SK-N-SH (cell line): ENCODE data around the gene ZNF689. TPM values are rescaled to one million over a fixed set of nuclear protein-coding genes. Genes with fewer than 3 reads are reported as not detected.

ENCODE experiments used
- CTCF ChIA-PET: fragments of 300-600, 350-600 bp; formaldehyde crosslinking; extraction: SDS; loops from one replicate; lab custom pipeline; 2021; lab: Yijun Ruan, JAX
- POLR2A ChIA-PET: fragments of 350-600 bp; sonication (Branson Sonifier 250); formaldehyde crosslinking; extraction: SDS; loops from one replicate; lab custom pipeline; 2020; ENCODE audit warnings: antibody characterized with exemption, inconsistent platforms; lab: Yijun Ruan, JAX
- DNase-seq: peaks from one replicate; pipeline ENCODE4 v3.0.0; 2012
- H2AFZ ChIP-seq: fragments of 200-600 bp; sonication (generic); 2 replicates; pipeline ENCODE4 v1.8.1; 2016; ENCODE audit warnings: antibody characterized with exemption, mild to moderate bottlenecking, low read depth
- H3F3A ChIP-seq: fragments of 200-600 bp; sonication (generic); replicated peaks from 2 replicates; pipeline ENCODE3; 2016; ENCODE audit warnings: antibody characterized with exemption, mild to moderate bottlenecking; ENCODE audit not compliant: insufficient read depth
- H3K27ac ChIP-seq, 2 experiments: fragments of 200-500 bp in 1 of 2; fragments of 200-600 bp in 1 of 2; sonication (Bioruptor generic) in 1 of 2; sonication (generic), shearing (Covaris generic) in 1 of 2; 2 replicates each; pipeline versions ENCODE4 v1.5.1 to v1.6.1; 2014 to 2016; ENCODE audit warnings: low read depth in 2 of 2, inconsistent platforms in 1 of 2, low read length in 1 of 2, mild to moderate bottlenecking in 1 of 2, mixed read lengths in 1 of 2
- H3K27me3 ChIP-seq: fragments of 200-600 bp; sonication (generic), shearing (Covaris generic); 2 replicates; pipeline ENCODE4 v1.6.1; 2016; ENCODE audit warnings: mixed run types; ENCODE audit not compliant: insufficient read depth
- H3K36me3 ChIP-seq, 2 experiments: fragments of 200-500 bp in 1 of 2; fragments of 200-600 bp in 1 of 2; sonication (Bioruptor generic) in 1 of 2; sonication (generic) in 1 of 2; replicated peaks in 1 of 2; 2 replicates each; pipeline versions ENCODE3 to v1.5.1; 2014 to 2016; ENCODE audit warnings: low read length in 1 of 2, mild to moderate bottlenecking in 1 of 2; ENCODE audit not compliant: insufficient read depth in 2 of 2, control insufficient read depth in 1 of 2
- H3K4me1 ChIP-seq, 2 experiments: fragments of 200-500 bp in 1 of 2; fragments of 200-600 bp in 1 of 2; sonication (Bioruptor generic) in 1 of 2; sonication (generic), shearing (Covaris generic) in 1 of 2; 2 replicates each; pipeline versions ENCODE4 v1.5.1 to v1.6.1; 2014 to 2016; ENCODE audit warnings: low read depth in 1 of 2, low read length in 1 of 2, mixed run types in 1 of 2; ENCODE audit not compliant: insufficient read depth in 2 of 2, control insufficient read depth in 1 of 2
- H3K4me2 ChIP-seq: fragments of 200-600 bp; sonication (generic), shearing (Covaris generic); 2 replicates; pipeline ENCODE4 v1.6.1; 2017; ENCODE audit warnings: mixed run types
- H3K4me3 ChIP-seq, 2 experiments: fragments of 200-500 bp in 1 of 2; fragments of 200-600 bp in 1 of 2; sonication (Bioruptor generic) in 1 of 2; sonication (generic), shearing (Covaris generic) in 1 of 2; 2 replicates each; pipeline versions ENCODE4 v1.5.1 to v1.8.1; 2014 to 2016; ENCODE audit warnings: low read depth in 2 of 2, inconsistent platforms in 1 of 2, low read length in 1 of 2, mild to moderate bottlenecking in 1 of 2, mixed read lengths in 1 of 2, moderate library complexity in 1 of 2
- H3K79me2 ChIP-seq: fragments of 200-600 bp; sonication (generic); 2 replicates; pipeline ENCODE4 v1.8.1; 2017; ENCODE audit warnings: mild to moderate bottlenecking; ENCODE audit not compliant: insufficient read depth
- H3K9ac ChIP-seq: fragments of 200-600 bp; sonication (generic); 2 replicates; pipeline ENCODE4 v1.6.1; 2017; ENCODE audit warnings: mixed run types
- H3K9me2 ChIP-seq: fragments of 200-600 bp; sonication (generic); 2 replicates; pipeline ENCODE4 v1.6.1; 2017; ENCODE audit warnings: mixed run types
- H3K9me3 ChIP-seq: fragments of 200-600 bp; sonication (generic); 2 replicates; pipeline ENCODE4 v1.6.1; 2017; ENCODE audit warnings: mixed run types, mild to moderate bottlenecking, moderate library complexity
- H4K20me1 ChIP-seq: fragments of 200-600 bp; sonication (generic); 2 replicates; pipeline ENCODE4 v1.6.1; 2017; ENCODE audit warnings: mild to moderate bottlenecking, mixed run types; ENCODE audit not compliant: insufficient read depth
- CHD2 ChIP-seq: fragments of 150-350 bp; IDR thresholded peaks from 2 replicates; pipeline ENCODE4 v1.6.1; 2018; ENCODE audit warnings: low read length; ENCODE audit not compliant: partially characterized antibody
- EP300 ChIP-seq, 2 experiments: IDR thresholded peaks; 2 replicates each; pipeline versions ENCODE4 v1.4.0 to v1.6.1; 2012; ENCODE audit warnings: borderline replicate concordance in 1 of 2, low read depth in 1 of 2, low read length in 1 of 2
- JUND ChIP-seq: IDR thresholded peaks from 2 replicates; pipeline ENCODE4 v1.4.0; 2012
- RAD21 ChIP-seq: IDR thresholded peaks from 2 replicates; pipeline ENCODE4 v1.6.1; 2012; ENCODE audit warnings: mild to moderate bottlenecking, low read length
- RCOR1 ChIP-seq: fragments of 150-350 bp; IDR thresholded peaks from 2 replicates; pipeline ENCODE4 v1.6.1; 2017; ENCODE audit warnings: antibody characterized with exemption, low read length
- RFX5 ChIP-seq: IDR thresholded peaks from 2 replicates; pipeline ENCODE4 v1.6.1; 2012; ENCODE audit warnings: mild to moderate bottlenecking, improper control_type of control experiment, low read length
- RXRA ChIP-seq: IDR thresholded peaks from 2 replicates; pipeline ENCODE4 v1.4.0; 2012; ENCODE audit warnings: low read depth, mild to moderate bottlenecking, borderline replicate concordance
- SIN3A ChIP-seq: IDR thresholded peaks from 2 replicates; pipeline ENCODE4 v1.6.1; 2012; ENCODE audit warnings: low read depth, mild to moderate bottlenecking, low read length, moderate library complexity, borderline replicate concordance
- WGBS: methylation state at CpG from one replicate; pipeline ENCODE4 v1.1.6; 2017; ENCODE audit warnings: low lambda C conversion rate; 5-methylcytosine and 5-hydroxymethylcytosine counted together
- polyA plus RNA-seq, 3 experiments: library from polyadenylated mRNA; depleted of rRNA; stranded (reverse); fragments of >200 nt; gene quantifications; 2 replicates each; pipeline ENCODE4 v1.2.3, GENCODE V29; 2012
- TF ChIP-seq, protein P1 (sequence below): IDR thresholded peaks from 2 replicates; pipeline ENCODE4 v1.4.0; 2012; ENCODE audit warnings: low read depth, borderline replicate concordance
- TF ChIP-seq, protein P2 (sequence below): IDR thresholded peaks from 2 replicates; pipeline ENCODE4 v1.4.0; 2012; ENCODE audit warnings: low read depth, borderline replicate concordance
- TF ChIP-seq, protein P3 (sequence below): IDR thresholded peaks from 2 replicates; pipeline ENCODE4 v1.6.1; 2012; ENCODE audit warnings: mild to moderate bottlenecking, low read depth, low read length, moderate library complexity

The ZNF689 gene
- polyA plus RNA-seq, 1 of the 3 experiments (the other 2 are of a cell fraction) = 2.9 TPM

DNA sequence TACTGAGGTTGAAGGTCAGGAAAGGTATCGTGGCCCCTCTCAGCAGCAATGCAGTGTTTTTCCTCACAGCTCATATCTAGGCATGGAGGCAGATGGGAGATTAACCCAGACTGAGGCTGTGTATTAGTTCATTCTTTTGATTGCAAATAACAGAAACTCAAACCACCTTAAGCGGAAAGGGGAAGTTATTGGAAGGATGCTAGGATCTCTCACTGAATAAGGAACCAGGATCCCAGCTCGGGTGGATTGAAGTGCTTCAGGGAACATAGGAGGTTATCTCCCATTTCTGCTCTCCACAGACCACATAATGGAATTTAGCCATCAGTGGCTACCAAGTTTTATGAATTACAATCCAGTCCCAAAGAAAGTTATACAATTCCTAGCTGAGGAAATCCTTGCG, 8.2 kb downstream of the ZNF689 start:
- TF ChIP-seq JUND (no peak), EP300 (IDR thresholded peaks at IDR 0.05; ENCODE audit: borderline replicate concordance in 1 of 2, low read depth in 1 of 2, low read length in 1 of 2) (no peak), RXRA (no peak)
- TF ChIP-seq, protein P1, sequence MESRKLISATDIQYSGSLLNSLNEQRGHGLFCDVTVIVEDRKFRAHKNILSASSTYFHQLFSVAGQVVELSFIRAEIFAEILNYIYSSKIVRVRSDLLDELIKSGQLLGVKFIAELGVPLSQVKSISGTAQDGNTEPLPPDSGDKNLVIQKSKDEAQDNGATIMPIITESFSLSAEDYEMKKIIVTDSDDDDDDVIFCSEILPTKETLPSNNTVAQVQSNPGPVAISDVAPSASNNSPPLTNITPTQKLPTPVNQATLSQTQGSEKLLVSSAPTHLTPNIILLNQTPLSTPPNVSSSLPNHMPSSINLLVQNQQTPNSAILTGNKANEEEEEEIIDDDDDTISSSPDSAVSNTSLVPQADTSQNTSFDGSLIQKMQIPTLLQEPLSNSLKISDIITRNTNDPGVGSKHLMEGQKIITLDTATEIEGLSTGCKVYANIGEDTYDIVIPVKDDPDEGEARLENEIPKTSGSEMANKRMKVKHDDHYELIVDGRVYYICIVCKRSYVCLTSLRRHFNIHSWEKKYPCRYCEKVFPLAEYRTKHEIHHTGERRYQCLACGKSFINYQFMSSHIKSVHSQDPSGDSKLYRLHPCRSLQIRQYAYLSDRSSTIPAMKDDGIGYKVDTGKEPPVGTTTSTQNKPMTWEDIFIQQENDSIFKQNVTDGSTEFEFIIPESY = no peak
- no peak for DNase-seq
- no peaks in the 10 kb centered on the region for H4K20me1 ChIP-seq
- no peak overlapping the region for H3K9ac ChIP-seq
- H3K4me2 ChIP-seq = no peak overlapping the region
- H3K9me3 ChIP-seq = no peaks in the 10 kb centered on the region
- H3K27me3 ChIP-seq = no peaks in the 10 kb centered on the region
- no peaks in the 10 kb centered on the region for H3K4me1 ChIP-seq
- 95% methylated on average over 4 of the region's 4 CpGs for WGBS
- no peak overlapping the region for H3K4me3 ChIP-seq
- ChIA-PET CTCF (interaction anchor here (0.6 to 1.7 kb wide), 5 partner anchors 14 to 152 kb away, joined by 3 to 4 read pairs (median 3); no protein-coding TSS in a partner anchor), POLR2A (interaction anchor here (1.4 kb wide), 1 partner anchor 8 kb away, joined by 4 read pairs; the partner anchor contains the start of gene ZNF689)
- H3K9me2 ChIP-seq = no peaks in the 10 kb centered on the region
- H3K27ac ChIP-seq = no peak overlapping the region
- no peak overlapping the region for H2AFZ ChIP-seq
- peaks cover 4% of the 10 kb centered on the region for H3F3A ChIP-seq
- no peaks in the 10 kb centered on the region for H3K79me2 ChIP-seq
- H3K36me3 ChIP-seq = peaks cover 21 to 22% of the 10 kb centered on the region in 2 experiments

DNA sequence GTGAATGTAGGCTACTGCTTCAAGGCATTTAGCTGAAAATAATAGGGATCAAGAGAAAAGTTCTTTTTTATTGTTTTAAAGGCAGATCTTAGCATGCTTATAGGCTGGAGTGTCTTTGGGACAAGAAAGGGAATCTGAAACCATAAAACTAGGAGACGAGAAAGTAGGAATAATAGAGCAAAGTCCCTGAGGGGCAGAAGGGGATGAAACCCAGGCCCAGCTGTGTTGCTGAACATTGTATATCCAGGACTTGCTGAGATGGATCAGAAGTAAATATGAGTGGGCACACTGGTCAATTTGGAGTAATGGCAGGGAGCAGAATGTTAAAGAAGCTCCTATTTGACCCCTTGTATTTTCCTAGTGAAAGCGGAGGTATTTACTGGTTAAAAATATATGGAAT, 9.3 kb downstream of the ZNF689 start:
- TF ChIP-seq, protein P2, sequence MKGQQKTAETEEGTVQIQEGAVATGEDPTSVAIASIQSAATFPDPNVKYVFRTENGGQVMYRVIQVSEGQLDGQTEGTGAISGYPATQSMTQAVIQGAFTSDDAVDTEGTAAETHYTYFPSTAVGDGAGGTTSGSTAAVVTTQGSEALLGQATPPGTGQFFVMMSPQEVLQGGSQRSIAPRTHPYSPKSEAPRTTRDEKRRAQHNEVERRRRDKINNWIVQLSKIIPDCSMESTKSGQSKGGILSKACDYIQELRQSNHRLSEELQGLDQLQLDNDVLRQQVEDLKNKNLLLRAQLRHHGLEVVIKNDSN = no peak
- no peak for TF ChIP-seq CHD2
- TF ChIP-seq RCOR1 = no peak
- TF ChIP-seq, protein P3, sequence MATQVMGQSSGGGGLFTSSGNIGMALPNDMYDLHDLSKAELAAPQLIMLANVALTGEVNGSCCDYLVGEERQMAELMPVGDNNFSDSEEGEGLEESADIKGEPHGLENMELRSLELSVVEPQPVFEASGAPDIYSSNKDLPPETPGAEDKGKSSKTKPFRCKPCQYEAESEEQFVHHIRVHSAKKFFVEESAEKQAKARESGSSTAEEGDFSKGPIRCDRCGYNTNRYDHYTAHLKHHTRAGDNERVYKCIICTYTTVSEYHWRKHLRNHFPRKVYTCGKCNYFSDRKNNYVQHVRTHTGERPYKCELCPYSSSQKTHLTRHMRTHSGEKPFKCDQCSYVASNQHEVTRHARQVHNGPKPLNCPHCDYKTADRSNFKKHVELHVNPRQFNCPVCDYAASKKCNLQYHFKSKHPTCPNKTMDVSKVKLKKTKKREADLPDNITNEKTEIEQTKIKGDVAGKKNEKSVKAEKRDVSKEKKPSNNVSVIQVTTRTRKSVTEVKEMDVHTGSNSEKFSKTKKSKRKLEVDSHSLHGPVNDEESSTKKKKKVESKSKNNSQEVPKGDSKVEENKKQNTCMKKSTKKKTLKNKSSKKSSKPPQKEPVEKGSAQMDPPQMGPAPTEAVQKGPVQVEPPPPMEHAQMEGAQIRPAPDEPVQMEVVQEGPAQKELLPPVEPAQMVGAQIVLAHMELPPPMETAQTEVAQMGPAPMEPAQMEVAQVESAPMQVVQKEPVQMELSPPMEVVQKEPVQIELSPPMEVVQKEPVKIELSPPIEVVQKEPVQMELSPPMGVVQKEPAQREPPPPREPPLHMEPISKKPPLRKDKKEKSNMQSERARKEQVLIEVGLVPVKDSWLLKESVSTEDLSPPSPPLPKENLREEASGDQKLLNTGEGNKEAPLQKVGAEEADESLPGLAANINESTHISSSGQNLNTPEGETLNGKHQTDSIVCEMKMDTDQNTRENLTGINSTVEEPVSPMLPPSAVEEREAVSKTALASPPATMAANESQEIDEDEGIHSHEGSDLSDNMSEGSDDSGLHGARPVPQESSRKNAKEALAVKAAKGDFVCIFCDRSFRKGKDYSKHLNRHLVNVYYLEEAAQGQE = no peak
- no peak for TF ChIP-seq JUND
- no peak for TF ChIP-seq RAD21
- no peak for TF ChIP-seq RFX5
- no peak for TF ChIP-seq SIN3A
- TF ChIP-seq, all 33 proteins: peak for 0
- H3K27ac ChIP-seq = no peak overlapping the region
- DNase-seq = no peak
- peaks cover 11 to 22% of the 10 kb centered on the region in 2 experiments for H3K36me3 ChIP-seq
- no peak overlapping the region for H3K4me2 ChIP-seq
- no peak overlapping the region for H3K9ac ChIP-seq
- no peaks in the 10 kb centered on the region for H3K9me3 ChIP-seq
- no peaks in the 10 kb centered on the region for H3K9me2 ChIP-seq
- peaks cover 4% of the 10 kb centered on the region for H3F3A ChIP-seq
- no peaks in the 10 kb centered on the region for H3K4me1 ChIP-seq
- H2AFZ ChIP-seq = no peak overlapping the region
- no peaks in the 10 kb centered on the region for H3K27me3 ChIP-seq
- ChIA-PET POLR2A (interaction anchor here (0.7 kb wide), 1 partner anchor 12 kb away, joined by 4 read pairs; no protein-coding TSS in a partner anchor), CTCF (interaction anchor here (0.9 to 1.7 kb wide), 4 partner anchors 11 to 65 kb away, joined by 3 to 5 read pairs (median 4); no protein-coding TSS in a partner anchor)
- H3K79me2 ChIP-seq = no peaks in the 10 kb centered on the region
- no peaks in the 10 kb centered on the region for H4K20me1 ChIP-seq
- H3K4me3 ChIP-seq = no peak overlapping the region
- 83% methylated on average over 2 of the region's 2 CpGs for WGBS
